ENCODE data around the gene PPIE.
A peak's percentile ranks its signal among the peaks of the same experiment; 100 is the strongest.
"Not testable (repeated sequence)": the region's sequence is repeated elsewhere in the genome, so short reads cannot be mapped to it uniquely, and the experiment has no call there.

PPIE gene

GRCh38 chr1:39757501-39757900 is 18.8 kb downstream of the PPIE start:
- no peak for DNase-seq (ENCODE audit: extremely low read depth in 1 of 2, low read depth in 1 of 2)

DNA sequence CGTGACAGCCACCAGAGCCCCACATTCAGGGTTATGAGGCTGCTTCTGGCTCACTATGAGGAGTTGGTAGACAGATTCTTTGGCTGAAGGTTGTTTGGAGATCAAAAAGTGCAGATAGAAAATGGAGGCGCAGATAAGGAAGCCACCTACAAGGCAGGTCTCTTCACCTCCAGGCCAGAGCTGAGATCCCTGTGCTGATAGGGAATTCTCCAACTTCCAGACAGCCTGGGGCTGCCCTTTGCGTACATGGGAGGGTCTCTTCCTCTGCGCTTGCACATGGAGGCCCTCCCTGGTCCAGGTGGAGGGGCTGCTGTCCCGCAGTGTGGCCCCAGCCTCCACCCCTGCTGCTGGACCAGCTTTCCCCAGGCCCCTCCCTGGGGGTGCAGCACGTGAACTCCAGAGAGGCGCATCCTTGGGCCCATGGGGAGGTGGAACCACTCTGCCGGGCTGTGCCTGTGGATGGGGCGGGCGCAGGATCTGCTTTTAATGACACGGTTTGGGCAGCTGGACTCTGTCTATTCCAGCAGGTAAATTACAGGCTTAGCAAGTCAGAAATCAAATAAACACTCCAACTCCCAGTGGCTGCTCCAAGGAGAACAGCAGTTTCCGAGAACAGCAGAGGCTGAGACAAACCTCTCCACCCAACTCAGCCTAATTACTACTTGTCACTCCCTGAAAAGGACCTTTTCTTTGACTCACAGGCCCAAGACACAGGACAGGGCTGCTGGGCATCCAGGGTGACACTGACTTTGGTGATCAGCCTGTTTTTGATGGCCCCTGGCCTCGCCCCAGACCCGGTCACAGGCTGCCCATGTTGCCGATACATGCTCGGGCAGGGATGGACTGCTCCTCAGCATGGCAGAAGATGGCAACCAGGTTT is 20.1 kb downstream of the PPIE start:
- no peak for DNase-seq (ENCODE audit: extremely low read depth in 1 of 2, low read depth in 1 of 2)

GRCh38 chr1:39759436-39759726 is 20.7 kb downstream of the PPIE start:
- no peak for DNase-seq (ENCODE audit: extremely low read depth in 1 of 2, low read depth in 1 of 2)

DNA sequence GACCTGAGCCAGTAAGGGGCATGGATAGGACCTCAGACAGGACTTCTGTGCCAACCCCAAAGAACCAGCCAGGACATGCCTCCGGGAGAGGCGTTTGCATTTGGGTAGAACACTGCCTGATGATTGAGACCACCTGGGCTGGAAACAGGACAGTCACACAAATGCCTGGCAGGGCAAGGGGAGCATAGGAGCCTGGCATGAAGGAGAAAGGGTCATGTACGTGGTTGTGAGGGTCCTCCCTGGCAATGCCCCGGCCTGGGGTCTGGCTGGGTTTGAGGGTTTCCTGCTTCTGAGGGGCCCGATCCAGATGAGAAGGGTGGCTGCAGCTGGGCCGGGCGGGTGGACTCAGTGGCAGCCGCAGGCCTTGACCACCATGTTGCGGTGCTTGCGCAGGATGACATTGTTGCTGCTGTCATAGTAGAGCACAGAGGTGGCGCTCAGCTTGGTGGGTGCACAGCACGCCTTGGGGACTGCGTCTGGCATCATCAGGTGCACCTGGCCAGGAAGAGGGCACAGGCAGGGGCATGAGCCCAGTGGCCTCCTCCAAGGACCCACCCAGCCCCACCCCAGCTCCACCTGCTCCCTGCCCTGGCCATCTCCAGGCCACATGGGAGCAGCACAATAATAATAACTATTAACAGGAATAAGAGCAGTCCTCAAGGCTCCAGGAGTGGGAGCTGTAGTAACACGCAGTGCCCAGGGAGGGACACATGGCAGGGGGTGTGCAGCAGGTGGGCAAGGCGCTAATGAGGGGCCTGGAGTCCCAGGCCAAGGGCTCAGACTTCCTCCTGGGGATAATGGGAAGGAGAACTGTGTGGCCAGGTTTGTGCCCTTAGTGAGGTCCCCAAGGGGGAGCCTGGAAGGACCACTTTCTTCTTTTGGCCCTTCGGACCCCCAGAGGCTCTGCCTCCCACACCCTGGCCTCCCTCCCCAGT is 21.7 kb downstream of the PPIE start:
- no peak for DNase-seq (ENCODE audit: extremely low read depth in 1 of 2, low read depth in 1 of 2)

GRCh38 chr1:39761016-39761415 is 22.3 kb downstream of the PPIE start:
- no peak for DNase-seq (ENCODE audit: extremely low read depth in 1 of 2, low read depth in 1 of 2)

- DNase-seq (ENCODE audit: extremely low read depth in 1 of 2, low read depth in 1 of 2), result no peak
Measured at GRCh38 chr1:39761557-39762260, 23.0 kb downstream of the PPIE start.

DNA sequence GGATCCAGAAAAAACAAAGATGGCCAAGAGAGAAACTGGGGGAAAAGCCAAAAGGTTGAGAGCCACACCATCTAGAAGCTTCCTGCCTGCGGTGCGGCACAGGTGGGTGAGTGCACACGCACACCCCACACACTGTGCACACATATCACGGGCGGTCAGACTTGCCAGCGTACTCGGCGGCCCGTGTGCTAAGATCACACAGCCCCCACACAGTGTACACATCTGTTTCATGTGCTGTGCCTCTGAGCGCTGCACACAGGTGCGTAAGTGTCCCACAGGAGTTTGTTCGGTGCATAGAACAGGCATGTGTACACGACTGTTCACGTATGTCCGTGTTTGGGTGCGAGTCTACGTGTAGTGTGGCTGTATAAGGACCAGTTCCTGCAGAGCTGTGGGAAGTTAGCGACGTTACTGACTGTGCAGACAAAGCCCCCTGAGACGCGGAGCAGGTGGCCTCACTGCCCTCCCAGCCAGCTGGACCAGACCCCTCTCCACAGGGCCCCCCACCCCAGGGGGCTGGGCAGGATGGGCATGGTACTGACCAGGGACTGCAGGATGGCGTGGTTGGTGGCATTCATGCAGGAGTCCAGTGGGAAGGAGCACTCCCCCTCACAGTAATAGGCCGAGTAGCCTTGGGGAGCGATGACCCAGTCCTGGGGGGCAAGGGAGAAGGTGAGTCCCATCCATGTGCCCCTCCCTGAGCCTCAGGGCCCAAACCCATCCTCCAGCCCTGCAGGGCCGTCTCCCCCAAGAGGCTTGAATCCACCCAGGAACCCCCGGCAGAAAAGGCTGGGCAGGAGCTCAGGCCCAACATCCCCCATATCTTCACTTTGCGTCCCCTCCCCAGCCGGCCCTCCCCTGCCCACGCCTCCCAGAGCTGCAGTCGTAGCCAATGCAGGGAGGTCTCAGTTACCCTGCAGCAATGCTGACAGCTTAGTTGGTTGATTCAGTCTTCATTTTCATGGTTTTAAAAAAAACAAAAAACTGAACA is 24.2 kb downstream of the PPIE start:
- no peak for DNase-seq (ENCODE audit: extremely low read depth in 1 of 2, low read depth in 1 of 2)

DNA sequence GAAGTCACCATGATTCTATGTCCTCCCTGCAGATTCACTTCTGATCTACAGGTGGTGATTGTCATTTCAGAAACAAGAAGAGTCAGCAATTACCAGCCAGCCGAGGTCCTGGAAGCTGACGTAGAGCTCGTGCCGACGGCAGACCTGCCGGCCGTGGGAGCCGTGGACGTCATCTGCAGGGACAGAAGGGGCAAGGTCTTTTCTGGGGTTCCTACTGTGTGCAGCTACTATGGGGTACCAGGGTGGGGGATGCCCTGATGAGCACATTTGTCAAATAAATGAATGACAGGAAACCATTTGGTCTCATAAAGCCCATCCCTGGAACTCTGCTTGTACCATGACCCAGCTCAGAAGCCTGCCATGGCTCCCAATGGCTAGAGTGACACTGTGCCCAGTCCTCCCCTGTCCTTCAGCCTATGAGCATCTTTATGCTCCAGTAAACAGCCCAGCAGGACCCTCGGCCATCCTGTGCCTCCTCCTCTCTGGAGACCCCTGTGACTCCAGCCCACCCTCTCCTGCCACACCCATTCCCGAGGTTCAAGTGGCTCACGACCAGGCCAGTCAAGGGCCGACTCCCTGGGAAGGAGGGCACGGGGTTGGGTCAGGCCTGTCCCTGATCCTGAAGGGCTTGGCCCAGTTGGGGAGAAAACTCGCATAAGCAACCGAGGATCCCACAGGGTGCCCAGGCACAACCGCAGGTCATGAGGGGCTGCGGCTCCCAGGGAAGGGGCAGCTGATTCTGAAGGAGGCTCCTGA is 25.1 kb downstream of the PPIE start:
- not testable (repeated sequence) for DNase-seq (ENCODE audit: extremely low read depth in 1 of 2, low read depth in 1 of 2)

DNA sequence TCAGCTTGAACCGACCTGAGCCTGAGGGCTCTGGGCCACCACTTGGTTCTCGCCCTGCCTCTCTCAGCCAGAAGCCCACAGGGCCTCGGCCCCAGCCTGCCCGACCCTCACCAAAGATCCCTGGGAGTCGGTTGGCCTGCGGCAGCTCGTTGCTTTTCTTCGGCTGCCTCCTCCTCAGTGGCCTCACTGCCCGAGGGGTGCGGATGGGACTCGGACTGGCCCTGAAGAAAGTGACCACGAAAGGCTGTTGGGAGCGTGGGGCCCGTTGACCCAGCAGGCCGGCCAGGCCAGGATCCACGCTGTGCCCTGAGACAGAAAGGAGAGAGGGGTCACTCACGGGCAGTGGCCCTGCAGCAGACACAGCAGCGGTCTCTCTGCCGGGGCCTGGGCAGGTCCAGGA is 25.8 kb downstream of the PPIE start:
- DNase-seq (ENCODE audit: extremely low read depth in 1 of 2, low read depth in 1 of 2), result not testable (repeated sequence)

GRCh38 chr1:39766466-39766865 is 27.8 kb downstream of the PPIE start:
- not testable (repeated sequence) for DNase-seq (ENCODE audit: extremely low read depth in 1 of 2, low read depth in 1 of 2)

GRCh38 chr1:39769502-39769901 is 30.8 kb downstream of the PPIE start:
- not testable (repeated sequence) for DNase-seq (ENCODE audit: extremely low read depth in 1 of 2, low read depth in 1 of 2)

DNA sequence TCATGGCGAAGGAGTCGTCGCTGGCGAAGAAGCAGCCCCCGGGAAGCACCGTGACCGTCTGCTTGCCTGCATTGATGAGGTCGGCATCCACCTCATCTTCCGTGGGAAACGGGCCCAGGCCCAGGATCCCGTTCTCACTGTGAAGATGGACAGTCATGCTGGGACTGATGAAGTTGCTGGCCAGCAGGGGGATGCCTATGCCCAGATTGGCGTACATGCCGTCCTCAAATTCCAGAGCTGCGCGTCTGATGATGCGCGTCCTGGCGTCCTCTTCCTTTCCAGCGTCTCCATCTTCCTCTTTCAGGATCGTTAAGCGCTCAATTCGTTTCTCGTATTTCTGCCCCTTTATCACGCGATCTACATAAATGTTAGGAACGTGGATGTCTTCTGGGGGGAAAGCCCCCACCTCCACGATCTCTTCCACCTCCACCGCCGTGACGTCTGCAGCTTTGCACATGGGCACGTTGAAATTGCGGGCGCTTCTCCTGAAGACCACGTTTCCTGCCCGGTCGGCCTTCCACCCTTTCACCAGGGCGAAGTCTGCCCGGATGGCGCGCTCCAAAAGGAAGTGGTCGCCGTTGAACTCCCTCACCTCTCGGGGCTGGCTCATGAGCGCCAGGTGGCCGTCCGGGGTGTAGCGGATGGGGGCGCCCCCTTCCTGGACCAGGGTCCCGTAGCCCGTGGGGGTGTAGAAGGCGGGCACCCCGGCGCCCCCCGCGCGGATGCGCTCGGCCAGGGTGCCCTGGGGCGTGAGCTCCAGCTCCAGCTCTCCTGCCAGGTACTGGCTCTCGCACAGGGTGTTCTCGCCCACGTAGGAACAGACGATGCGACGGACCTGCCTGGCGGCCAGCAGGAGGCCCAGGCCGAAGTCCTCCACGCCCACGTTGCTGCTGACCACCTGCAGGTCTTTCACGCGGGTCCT is 31.7 kb downstream of the PPIE start:
- DNase-seq (ENCODE audit: extremely low read depth in 1 of 2, low read depth in 1 of 2), result peak in 1 of 2 donors; percentile 42

- not testable (repeated sequence) for DNase-seq (ENCODE audit: extremely low read depth in 1 of 2, low read depth in 1 of 2)
Measured at GRCh38 chr1:39771022-39771532, 32.4 kb downstream of the PPIE start, which contains the start of gene OXCT2. Gene OXCT2 (minus strand): TSS chr1:39771348. CDS start chr1:39771255, 93 bp downstream.

DNA sequence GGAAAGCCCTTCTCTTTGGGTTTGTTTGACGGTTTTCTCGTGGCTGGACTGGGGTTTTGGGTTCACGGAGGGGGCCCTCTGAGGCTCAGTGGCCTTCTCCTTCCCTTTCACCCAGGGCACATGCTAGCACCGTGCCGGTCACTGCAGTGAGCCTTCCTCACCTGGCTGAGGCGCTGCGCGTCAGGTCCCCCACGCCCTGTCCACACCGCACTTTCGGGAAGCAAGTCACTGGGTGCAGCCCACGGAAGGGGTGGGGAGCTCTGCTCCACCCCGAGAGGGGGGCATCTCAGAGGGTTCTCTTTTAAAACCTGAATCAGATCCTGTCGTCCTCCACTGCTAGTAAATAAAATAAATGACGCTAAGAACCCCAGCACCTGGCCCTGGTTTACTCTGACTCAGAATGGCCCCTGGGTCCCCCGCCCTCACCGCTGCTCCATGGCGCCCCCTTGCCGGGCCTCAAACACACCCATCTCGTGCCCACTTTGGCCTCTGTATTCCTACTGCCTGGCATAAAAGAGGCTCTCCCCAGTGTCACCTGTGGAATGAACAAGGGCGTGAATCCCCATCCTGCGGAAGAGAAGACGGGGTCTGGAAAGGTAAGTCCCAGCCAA is 34.8 kb downstream of the PPIE start:
- not testable (repeated sequence) for DNase-seq (ENCODE audit: extremely low read depth in 1 of 2, low read depth in 1 of 2)

DNA sequence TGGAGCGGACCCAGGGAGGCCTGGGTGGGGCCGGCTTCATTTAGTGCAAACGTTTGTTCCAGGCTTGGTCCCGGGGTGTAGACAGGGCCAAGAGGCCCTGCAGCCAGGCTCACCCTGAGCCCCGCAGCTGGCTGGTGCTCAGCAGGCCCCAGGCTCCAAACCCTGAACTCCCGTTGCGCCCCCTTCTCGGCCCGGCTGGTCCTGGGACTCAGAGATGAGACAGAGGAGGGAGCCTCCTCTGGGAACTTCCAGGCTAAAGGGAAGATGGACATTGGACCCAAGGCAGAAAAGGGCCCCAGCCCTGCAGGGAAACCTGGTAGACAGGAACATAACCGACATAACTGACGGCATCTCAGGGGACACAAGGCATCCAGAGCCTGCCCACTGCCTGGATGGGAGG is 36.5 kb downstream of the PPIE start:
- DNase-seq (ENCODE audit: extremely low read depth in 1 of 2, low read depth in 1 of 2), result not testable (repeated sequence)

GRCh38 chr1:39775676-39776399 is 37.2 kb downstream of the PPIE start:
- DNase-seq (ENCODE audit: extremely low read depth in 1 of 2, low read depth in 1 of 2), result not testable (repeated sequence)

DNA sequence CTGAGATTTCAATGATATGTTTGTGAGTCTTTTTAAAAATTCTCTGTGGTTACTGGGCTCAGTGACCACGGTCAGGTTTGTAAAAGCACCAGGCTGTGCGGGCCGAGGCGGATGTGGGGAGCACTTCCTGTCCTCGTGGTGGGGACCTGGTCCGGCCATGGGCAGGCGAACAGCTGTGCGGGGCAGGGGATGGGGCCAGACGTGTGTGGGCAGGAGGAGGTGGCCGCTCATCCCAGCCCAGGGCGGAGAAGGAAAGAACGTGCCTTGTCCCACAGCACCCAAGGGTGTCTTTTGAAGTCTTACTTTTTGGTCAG is 37.7 kb downstream of the PPIE start:
- DNase-seq (ENCODE audit: extremely low read depth in 1 of 2, low read depth in 1 of 2), result no peak

Data from stimulated activated CD8-positive, alpha-beta memory T cell treated with anti-CD3 and anti-CD28 coated beads, Interleukin-7, amount 100 ng/mL, for 48 hours (primary cell).